Caco-2 (cell line): Measurements from ENCODE around the gene TBC1D8. TPM values are rescaled to one million over a fixed set of nuclear protein-coding genes. Genes with fewer than 3 reads are reported as not detected.

ENCODE experiments used
- BruUV-seq: library from RNA; stranded (reverse); fragments of 400-500 nt; replicated peaks from 2 replicates; lab custom pipeline; 2021; lab: Mats Ljungman, UMichigan
- CTCF ChIA-PET: fragments of 300-600 bp; sonication (Branson Sonifier 250); formaldehyde crosslinking; loops from one replicate; lab custom pipeline; 2022; ENCODE audit warnings: antibody characterized with exemption; lab: Charles Lee
- POLR2A ChIA-PET: fragments of 300-600 bp; sonication (Branson Sonifier 250); formaldehyde crosslinking; loops from one replicate; lab custom pipeline; 2022; ENCODE audit warnings: antibody characterized with exemption; lab: Charles Lee
- DNase-seq, 2 experiments: peaks; one replicate each; pipeline versions ENCODE4 v3.0.0 to v3.0.0-alpha.2; 2020 to 2022
- H3K27me3 ChIP-seq: replicated peaks from 2 replicates; pipeline ENCODE4 v1.6.0; 2011; ENCODE audit warnings: low read length; ENCODE audit not compliant: control insufficient read depth, insufficient read depth
- H3K36me3 ChIP-seq: 2 replicates; pipeline ENCODE4 v1.5.1; 2011; ENCODE audit warnings: low read length; ENCODE audit not compliant: control insufficient read depth, insufficient read depth
- H3K4me1 ChIP-seq: fragments of 250-450 bp; sonication (Bioruptor Pico); 2 replicates; pipeline ENCODE4 v1.5.1; 2020; ENCODE audit warnings: mild to moderate bottlenecking
- H3K4me3 ChIP-seq: 2 replicates; pipeline ENCODE4 v1.5.1; 2011; ENCODE audit warnings: low read depth, mild to moderate bottlenecking, control low read depth, low read length
- H3K9me3 ChIP-seq: fragments of 250-450 bp; sonication (Bioruptor Pico); 2 replicates; pipeline ENCODE4 v1.5.1; 2020; ENCODE audit warnings: mild to moderate bottlenecking, moderate library complexity
- H3K27ac Mint-ChIP-seq: one replicate; pipeline ENCODE4 v1.8.0; 2022; ENCODE audit warnings: mixed read lengths; ENCODE audit not compliant: unreplicated experiment
- H3K27me3 Mint-ChIP-seq: one replicate; pipeline ENCODE4 v1.8.0; 2022; ENCODE audit warnings: mixed read lengths; ENCODE audit not compliant: insufficient read depth, unreplicated experiment
- H3K36me3 Mint-ChIP-seq: one replicate; pipeline ENCODE4 v1.8.0; 2022; ENCODE audit warnings: mild to moderate bottlenecking, mixed read lengths; ENCODE audit not compliant: insufficient read depth, unreplicated experiment
- H3K4me1 Mint-ChIP-seq: one replicate; pipeline ENCODE4 v1.8.0; 2022; ENCODE audit warnings: low read depth, mixed read lengths; ENCODE audit not compliant: unreplicated experiment
- H3K4me3 Mint-ChIP-seq: one replicate; pipeline ENCODE4 v1.8.0; 2022; ENCODE audit warnings: mild to moderate bottlenecking, moderate library complexity, mixed read lengths; ENCODE audit not compliant: unreplicated experiment
- H3K9me3 Mint-ChIP-seq: one replicate; pipeline ENCODE4 v1.8.0; 2022; ENCODE audit warnings: mixed read lengths; ENCODE audit not compliant: unreplicated experiment
- intact Hi-C: fragments of 100-400 bp; cut with micrococcal nuclease; formaldehyde crosslinking; loops from one replicate; pipeline ENCODE4 v1.10.0; 2022; ENCODE audit not compliant: unreplicated experiment
- total RNA-seq: library from RNA; stranded (reverse); gene quantifications from 2 replicates; pipeline ENCODE4 v1.2.3, GENCODE V29; 2022
- TF ChIP-seq, protein P1 (sequence below), 2 experiments: fragments of 200-600 bp in 1 of 2; IDR thresholded peaks; 1 replicate in 1 of 2; 2 replicates in 1 of 2; pipeline versions ENCODE4 v1.5.1 to v1.8.0; 2011 to 2022; ENCODE audit warnings: antibody characterized with exemption in 1 of 2, control low read depth in 1 of 2, inconsistent platforms in 1 of 2, low read depth in 1 of 2, low read length in 1 of 2, mild to moderate bottlenecking in 1 of 2, moderate library complexity in 1 of 2; ENCODE audit not compliant: insufficient read depth in 1 of 2, severe bottlenecking in 1 of 2, unreplicated experiment in 1 of 2

The TBC1D8 gene
- total RNA-seq, 1 experiment from 2014 or later, result 29.5 TPM

DNA sequence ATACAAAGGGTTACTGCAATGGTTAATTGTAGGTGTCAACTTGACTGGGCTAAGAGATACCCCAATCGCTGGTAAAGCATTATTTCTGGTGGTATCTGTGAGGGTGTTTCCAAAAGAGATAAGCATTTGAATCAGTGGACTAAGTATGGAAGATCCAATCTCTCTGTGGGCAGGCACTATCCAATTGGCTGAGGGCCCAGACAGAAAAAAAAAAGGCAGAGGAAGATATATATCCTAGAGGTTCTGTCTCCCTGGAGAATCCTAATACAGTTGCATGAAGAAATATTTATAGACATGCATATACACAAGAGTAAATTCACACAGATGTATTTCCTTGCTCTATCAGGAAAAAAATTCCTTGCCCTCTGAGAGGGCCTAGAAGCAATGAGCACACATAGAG lies 43.9 kb downstream of the TBC1D8 start:
- Histone ChIP-seq H3K4me1 (peaks cover 15% of the 10 kb centered on the region), H3K9me3 (peaks cover 8% of the 10 kb centered on the region), H3K27me3 (no peaks in the 10 kb centered on the region), H3K36me3 (no peaks in the 10 kb centered on the region; the same call in 1 of the 2 replicates), H3K4me3 (no peak overlapping the region)
- H3K9me3 Mint-ChIP-seq, result peaks cover 13% of the 10 kb centered on the region
- BruUV-seq, result no TSS peak
- POLR2A ChIA-PET, result no interaction called here
- H3K27ac Mint-ChIP-seq, result no peak overlapping the region
- no peaks in the 10 kb centered on the region for H3K36me3 Mint-ChIP-seq
- H3K4me3 Mint-ChIP-seq, result no peak overlapping the region
- H3K27me3 Mint-ChIP-seq, result no peaks in the 10 kb centered on the region
- TF ChIP-seq, protein P1, sequence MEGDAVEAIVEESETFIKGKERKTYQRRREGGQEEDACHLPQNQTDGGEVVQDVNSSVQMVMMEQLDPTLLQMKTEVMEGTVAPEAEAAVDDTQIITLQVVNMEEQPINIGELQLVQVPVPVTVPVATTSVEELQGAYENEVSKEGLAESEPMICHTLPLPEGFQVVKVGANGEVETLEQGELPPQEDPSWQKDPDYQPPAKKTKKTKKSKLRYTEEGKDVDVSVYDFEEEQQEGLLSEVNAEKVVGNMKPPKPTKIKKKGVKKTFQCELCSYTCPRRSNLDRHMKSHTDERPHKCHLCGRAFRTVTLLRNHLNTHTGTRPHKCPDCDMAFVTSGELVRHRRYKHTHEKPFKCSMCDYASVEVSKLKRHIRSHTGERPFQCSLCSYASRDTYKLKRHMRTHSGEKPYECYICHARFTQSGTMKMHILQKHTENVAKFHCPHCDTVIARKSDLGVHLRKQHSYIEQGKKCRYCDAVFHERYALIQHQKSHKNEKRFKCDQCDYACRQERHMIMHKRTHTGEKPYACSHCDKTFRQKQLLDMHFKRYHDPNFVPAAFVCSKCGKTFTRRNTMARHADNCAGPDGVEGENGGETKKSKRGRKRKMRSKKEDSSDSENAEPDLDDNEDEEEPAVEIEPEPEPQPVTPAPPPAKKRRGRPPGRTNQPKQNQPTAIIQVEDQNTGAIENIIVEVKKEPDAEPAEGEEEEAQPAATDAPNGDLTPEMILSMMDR (IDR thresholded peaks at IDR 0.05; ENCODE audit: insufficient read depth in 1 of 2, low read depth in 1 of 2, low read length in 1 of 2, severe bottlenecking in 1 of 2, unreplicated experiment in 1 of 2), result no peak
- H3K4me1 Mint-ChIP-seq, result peaks cover 24% of the 10 kb centered on the region
- intact Hi-C loops, result no loop called here
- DNase-seq, result no peak
- CTCF ChIA-PET, result no interaction called here

DNA sequence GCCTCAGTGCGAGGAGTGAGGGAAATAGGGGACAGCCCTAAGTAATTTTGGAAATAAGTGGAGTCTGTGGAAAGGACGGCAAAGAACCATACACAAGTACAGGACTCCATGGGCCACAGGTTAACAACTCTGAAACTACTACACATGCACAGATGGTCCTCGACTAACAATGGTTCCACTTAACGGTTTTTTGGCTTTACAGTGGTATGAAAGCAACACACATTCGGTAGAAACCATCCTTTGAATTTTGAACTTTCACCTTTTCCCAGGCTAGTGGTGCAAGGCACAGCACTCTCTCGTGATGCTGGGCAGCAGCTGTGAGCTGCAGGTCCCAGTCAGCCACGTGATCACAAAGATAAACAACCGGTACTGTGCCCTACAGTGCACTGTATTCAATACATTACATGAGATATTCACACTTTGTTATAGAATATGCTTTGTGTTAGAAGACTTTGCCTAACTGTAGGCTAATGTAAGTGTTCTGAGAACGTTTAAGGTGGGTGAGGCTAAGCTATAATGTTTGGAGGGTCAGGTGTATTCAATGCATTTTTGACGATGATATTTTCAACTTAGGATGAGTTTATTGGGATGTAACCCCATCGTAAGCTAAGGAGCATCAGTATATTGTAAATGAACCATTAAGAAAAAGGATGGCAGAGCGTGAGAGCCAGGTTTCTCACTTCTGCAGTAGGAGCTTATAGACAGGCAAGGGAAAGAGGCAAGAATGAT lies 44.6 kb downstream of the TBC1D8 start:
- no peak overlapping the region for H3K4me3 ChIP-seq
- H3K27me3 ChIP-seq, result no peaks in the 10 kb centered on the region
- intact Hi-C loops, result loop anchor here (1.0 kb wide), 1 partner anchor 45 kb away; the partner anchor contains the start of gene TBC1D8
- H3K36me3 Mint-ChIP-seq, result peaks cover 3% of the 10 kb centered on the region
- H3K4me1 Mint-ChIP-seq, result peaks cover 24% of the 10 kb centered on the region
- H3K9me3 Mint-ChIP-seq, result peaks cover 18% of the 10 kb centered on the region
- peak in 1 of 2 experiments; percentile 23 for DNase-seq
- H3K36me3 ChIP-seq, result no peaks in the 10 kb centered on the region; the same call in 1 of the 2 replicates
- TF ChIP-seq, protein P1 (IDR thresholded peaks at IDR 0.05; ENCODE audit: insufficient read depth in 1 of 2, low read depth in 1 of 2, low read length in 1 of 2, severe bottlenecking in 1 of 2, unreplicated experiment in 1 of 2), result no peak
- ChIA-PET POLR2A (no interaction called here), CTCF (no interaction called here)
- no peaks in the 10 kb centered on the region for H3K27me3 Mint-ChIP-seq
- peaks cover 15% of the 10 kb centered on the region for H3K4me1 ChIP-seq
- no peak overlapping the region for H3K4me3 Mint-ChIP-seq
- no TSS peak for BruUV-seq
- H3K27ac Mint-ChIP-seq, result no peak overlapping the region
- H3K9me3 ChIP-seq, result peaks cover 8% of the 10 kb centered on the region

DNA sequence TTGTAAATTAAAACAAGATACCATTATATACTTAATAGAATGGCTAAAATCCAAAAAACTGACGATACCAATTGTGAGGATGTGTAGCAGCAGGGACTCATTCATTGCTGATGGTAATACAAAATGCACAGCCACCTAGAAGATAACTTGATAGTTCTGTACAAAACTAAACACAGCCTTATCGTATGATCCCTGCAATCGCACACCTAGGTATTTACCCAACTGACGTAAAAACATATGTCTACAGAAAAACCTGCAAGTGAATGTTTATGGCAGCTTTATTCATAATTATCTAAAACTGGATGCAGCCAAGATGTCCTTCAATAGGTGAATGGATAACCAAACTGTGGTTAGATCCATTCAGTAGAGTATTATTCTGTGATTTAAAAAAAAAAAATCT lies 45.5 kb downstream of the TBC1D8 start:
- BruUV-seq, result no TSS peak
- no peaks in the 10 kb centered on the region; the same call in 1 of the 2 replicates for H3K36me3 ChIP-seq
- intact Hi-C loops, result loop anchor here (1.0 kb wide), 1 partner anchor 46 kb away; the partner anchor contains the start of gene TBC1D8
- Mint-ChIP-seq H3K4me1 (peaks cover 24% of the 10 kb centered on the region), H3K27me3 (no peaks in the 10 kb centered on the region), H3K4me3 (no peak overlapping the region), H3K27ac (no peak overlapping the region), H3K36me3 (peaks cover 6% of the 10 kb centered on the region), H3K9me3 (peaks cover 24% of the 10 kb centered on the region)
- peaks cover 15% of the 10 kb centered on the region for H3K4me1 ChIP-seq
- CTCF ChIA-PET, result no interaction called here
- TF ChIP-seq, protein P1 (IDR thresholded peaks at IDR 0.05; ENCODE audit: insufficient read depth in 1 of 2, low read depth in 1 of 2, low read length in 1 of 2, severe bottlenecking in 1 of 2, unreplicated experiment in 1 of 2), result no peak
- H3K4me3 ChIP-seq, result no peak overlapping the region
- peaks cover 8% of the 10 kb centered on the region for H3K9me3 ChIP-seq
- no peak for DNase-seq
- POLR2A ChIA-PET, result no interaction called here
- H3K27me3 ChIP-seq, result no peaks in the 10 kb centered on the region
